GM23338 (cell line): Measurements from ENCODE around the gene RPS6KC1.

Source experiments
- CTCF ChIP-seq, 2 experiments: fragments of 200-600 bp in 1 of 2; sonication (generic) in 1 of 2; conservative IDR thresholded peaks; 2 replicates each; pipeline versions ENCODE4 v1.5.1 to v1.6.1; 2016 to 2017; ENCODE audit warnings: antibody characterized with exemption in 2 of 2, low read depth in 2 of 2, mild to moderate bottlenecking in 2 of 2, moderate library complexity in 1 of 2
- ETS1 ChIP-seq: IDR thresholded peaks from 2 replicates; pipeline ENCODE4 v1.6.1; 2016; ENCODE audit warnings: antibody characterized with exemption
- EZH2 ChIP-seq: fragments of 200-600 bp; sonication (generic); IDR thresholded peaks from one replicate; pipeline ENCODE4 v1.8.0; 2017; ENCODE audit warnings: antibody characterized with exemption, mild to moderate bottlenecking, low read depth; ENCODE audit not compliant: unreplicated experiment
- EZH2phosphoT487 ChIP-seq: fragments of 200-600 bp; sonication (generic); IDR thresholded peaks from one replicate; pipeline ENCODE4 v1.8.1; 2018; ENCODE audit warnings: antibody characterized with exemption; ENCODE audit not compliant: unreplicated experiment
- JUNB ChIP-seq: IDR thresholded peaks from one replicate; pipeline ENCODE4 v1.6.1; 2016; ENCODE audit warnings: antibody characterized with exemption; ENCODE audit not compliant: unreplicated experiment
- POLR2AphosphoS5 ChIP-seq: IDR thresholded peaks from 2 replicates; pipeline ENCODE4 v1.6.1; 2016; ENCODE audit warnings: antibody characterized with exemption, low read depth
- REST ChIP-seq: IDR thresholded peaks from one replicate; pipeline ENCODE4 v1.6.1; 2018; ENCODE audit warnings: antibody characterized with exemption; ENCODE audit not compliant: unreplicated experiment
- ZNF114 ChIP-seq: fragments of 250-450 bp; sonication (Bioruptor Pico); IDR thresholded peaks from 2 replicates; pipeline ENCODE4 v1.5.0; 2020; ENCODE audit warnings: mild to moderate bottlenecking, moderate library complexity
- ZNF331 ChIP-seq: fragments of 250-450 bp; sonication (Bioruptor Pico); IDR thresholded peaks from 2 replicates; pipeline ENCODE4 v1.5.0; 2020; ENCODE audit warnings: low read depth, mild to moderate bottlenecking, moderate library complexity

DNA sequence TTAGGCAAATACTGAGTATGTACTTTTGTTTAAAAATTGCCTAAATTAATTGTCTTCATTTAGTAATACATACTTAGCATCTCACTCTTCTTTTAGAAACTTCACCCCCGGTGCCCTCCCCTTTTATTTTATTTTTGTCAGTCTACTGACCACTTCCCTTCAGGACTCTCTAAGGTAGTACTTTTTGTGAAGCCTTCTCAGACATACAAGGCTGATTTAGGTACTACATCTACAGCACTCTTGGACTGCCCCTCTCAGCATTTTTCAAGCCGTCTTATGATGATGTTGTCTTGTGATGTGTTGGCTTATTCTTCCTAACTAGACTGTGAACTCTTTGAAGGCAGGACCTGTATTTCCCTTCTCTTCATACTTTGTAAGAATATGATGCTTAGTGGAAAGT, 24.7 kb downstream of the RPS6KC1 start:
- no peak for TF ChIP-seq POLR2AphosphoS5
- TF ChIP-seq REST: no peak
- TF ChIP-seq CTCF (conservative IDR thresholded peaks at IDR 0.05; ENCODE audit: low read depth in 2 of 2): no peak
- TF ChIP-seq EZH2: no peak
- TF ChIP-seq EZH2phosphoT487: no peak
- no peak for TF ChIP-seq ETS1
- TF ChIP-seq ZNF114 (CRISPR knock-in tag): no peak
- TF ChIP-seq JUNB: no peak
- no peak for TF ChIP-seq ZNF331 (CRISPR knock-in tag)
